IPS-18c (cell line): ENCODE results near the gene IFI6.
"Not testable (repeated sequence)": the region's sequence is repeated elsewhere in the genome, so short reads cannot be mapped to it uniquely, and the experiment has no call there.

ENCODE experiments used
- H3K4me3 ChIP-seq: 2 replicates; pipeline ENCODE4 v1.7.0; 2013; ENCODE audit warnings: low read depth, mild to moderate bottlenecking, low read length, moderate library complexity; ENCODE audit not compliant: insufficient read depth
- H3K9me3 ChIP-seq: one replicate; pipeline ENCODE4 v1.6.1; 2013; ENCODE audit warnings: mild to moderate bottlenecking, low read length, moderate library complexity; ENCODE audit not compliant: control insufficient read depth, insufficient read depth

The IFI6 gene

DNA sequence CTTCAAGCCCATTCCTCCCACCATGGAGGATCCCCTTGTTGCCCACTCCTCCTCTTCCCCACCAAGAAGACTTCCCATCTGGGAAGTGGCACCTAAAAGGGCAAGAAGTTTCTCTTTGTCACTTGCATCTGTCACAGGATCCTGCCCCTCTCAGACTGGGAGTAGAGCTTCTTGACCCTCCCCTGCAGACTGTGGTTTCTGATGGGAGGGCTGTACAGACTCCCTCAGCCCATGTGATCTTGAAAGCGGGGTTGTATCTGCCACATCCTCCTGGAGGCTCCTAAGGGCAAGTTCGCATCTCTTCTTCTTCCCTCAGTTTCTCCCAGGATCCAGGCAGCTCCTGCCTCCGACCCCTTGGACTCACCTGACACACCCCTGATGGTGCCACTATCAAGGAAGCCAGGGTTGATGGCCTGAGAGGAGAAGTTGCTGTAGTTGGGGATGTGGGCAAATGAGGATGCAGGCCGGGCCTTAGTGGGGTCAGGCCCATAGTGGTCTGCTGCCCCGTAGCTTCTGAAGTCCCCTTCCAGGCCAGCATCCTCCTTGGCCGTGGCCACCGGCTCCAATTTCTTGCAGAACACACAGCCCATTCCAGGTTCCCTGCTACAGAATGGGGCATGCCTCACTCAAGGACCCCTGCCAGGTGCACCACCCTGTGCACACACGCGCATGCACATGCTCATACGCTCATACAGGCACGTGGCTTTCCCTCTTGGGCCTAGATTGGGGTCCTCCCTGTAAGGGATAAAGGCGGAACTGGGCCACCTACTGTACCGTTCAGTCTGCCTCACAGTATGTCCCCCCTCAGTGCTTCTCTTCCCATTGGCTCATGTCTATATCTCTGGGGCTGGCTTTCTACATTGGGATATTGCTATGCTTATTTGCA, 48.4 kb downstream of the IFI6 start:
- H3K9me3 ChIP-seq, result no peaks in the 10 kb centered on the region
- H3K4me3 ChIP-seq, result no peak overlapping the region

DNA sequence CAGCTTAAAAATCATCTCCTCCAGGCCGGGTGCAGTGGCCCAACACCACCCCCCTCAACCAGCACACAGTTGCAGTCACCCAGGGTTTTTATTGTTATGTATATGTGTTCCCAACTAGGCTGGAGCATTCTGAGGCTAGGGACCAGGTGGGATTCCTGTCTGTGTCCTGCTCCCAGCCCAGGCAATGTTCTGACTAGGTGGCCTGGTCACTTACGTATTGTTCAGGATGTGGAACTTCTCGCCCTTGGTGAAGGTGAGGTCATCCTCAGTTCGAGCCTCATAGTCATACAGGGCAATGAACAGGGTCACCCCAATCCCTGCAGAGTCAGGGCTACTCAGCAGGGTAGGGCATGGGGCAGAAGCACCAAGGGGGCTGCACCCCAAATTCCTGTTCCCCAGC, 49.2 kb downstream of the IFI6 start:
- Histone ChIP-seq H3K9me3 (no peaks in the 10 kb centered on the region), H3K4me3 (no peak overlapping the region)

DNA sequence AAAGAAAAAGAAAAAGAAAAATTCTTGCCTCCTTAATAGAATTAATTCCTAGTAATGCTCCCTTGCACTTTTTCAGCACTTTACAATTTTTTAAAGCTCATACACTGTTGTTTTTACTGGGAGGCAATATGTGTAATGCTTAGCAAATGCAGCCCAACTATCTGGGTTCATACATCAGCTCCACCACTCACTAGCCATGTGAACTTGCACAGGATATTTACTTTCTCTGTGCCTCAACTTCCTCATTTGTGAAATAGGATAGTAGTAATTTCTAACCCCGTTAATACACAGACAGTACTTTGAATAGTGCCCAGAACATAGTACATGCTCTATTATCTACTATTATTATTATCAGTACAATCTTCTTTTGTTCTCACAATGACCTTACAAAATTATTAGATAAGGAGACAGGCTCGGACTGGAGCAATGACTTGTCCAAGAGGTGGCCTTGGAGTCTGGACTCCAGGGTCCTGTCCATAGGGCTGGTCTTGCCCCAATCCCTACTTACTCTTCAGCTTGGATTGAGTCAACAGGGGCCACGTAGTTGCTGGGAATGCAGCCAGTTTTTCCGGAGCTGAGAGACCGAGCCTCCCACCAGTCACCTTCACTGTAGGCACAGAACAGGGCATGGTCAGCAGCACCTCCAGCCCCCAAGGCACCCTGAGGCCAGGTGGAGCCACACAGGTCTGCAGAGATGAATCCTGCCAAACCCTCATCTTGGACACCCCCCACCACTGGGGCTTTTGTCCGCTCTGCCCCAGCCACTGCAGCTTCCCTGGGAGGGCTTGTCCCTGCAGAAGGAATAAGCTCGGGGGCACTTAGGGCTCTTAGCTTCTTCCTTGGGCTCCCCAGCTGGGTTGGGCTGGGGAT, 50.7 kb downstream of the IFI6 start:
- H3K4me3 ChIP-seq, result no peak overlapping the region
- no peaks in the 10 kb centered on the region for H3K9me3 ChIP-seq

DNA sequence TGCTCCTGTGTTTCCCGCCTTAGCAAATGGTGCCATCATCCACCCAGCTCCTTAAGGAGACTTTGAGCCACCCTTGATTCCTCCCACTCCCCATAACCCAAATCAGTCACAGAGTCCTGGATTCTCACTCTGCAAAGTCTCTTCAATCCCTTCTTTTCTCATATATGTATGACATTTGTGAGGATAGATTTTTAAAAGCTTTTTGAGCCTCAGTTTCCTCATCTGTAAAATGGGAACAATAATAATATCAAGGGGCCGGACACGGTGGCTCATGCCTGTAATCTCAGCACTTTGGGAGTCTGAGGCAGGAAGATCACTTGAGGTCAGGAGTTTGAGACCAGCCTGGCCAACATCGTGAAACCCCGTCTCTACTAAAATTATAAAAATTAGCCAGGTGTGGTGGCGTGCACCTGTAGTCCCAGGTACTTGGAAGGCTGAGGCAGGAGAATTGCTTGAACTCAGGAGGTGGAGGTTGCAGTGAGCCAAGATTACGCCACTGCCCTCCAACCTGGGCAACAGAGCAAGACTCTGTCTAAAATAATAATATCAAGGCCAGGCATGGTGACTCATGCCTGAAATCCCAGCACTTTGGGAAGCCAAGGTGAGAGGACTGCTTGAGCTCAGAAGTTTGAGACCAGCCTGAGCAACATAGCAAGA, 52.1 kb downstream of the IFI6 start:
- not testable (repeated sequence) for H3K9me3 ChIP-seq, H3K4me3 ChIP-seq

DNA sequence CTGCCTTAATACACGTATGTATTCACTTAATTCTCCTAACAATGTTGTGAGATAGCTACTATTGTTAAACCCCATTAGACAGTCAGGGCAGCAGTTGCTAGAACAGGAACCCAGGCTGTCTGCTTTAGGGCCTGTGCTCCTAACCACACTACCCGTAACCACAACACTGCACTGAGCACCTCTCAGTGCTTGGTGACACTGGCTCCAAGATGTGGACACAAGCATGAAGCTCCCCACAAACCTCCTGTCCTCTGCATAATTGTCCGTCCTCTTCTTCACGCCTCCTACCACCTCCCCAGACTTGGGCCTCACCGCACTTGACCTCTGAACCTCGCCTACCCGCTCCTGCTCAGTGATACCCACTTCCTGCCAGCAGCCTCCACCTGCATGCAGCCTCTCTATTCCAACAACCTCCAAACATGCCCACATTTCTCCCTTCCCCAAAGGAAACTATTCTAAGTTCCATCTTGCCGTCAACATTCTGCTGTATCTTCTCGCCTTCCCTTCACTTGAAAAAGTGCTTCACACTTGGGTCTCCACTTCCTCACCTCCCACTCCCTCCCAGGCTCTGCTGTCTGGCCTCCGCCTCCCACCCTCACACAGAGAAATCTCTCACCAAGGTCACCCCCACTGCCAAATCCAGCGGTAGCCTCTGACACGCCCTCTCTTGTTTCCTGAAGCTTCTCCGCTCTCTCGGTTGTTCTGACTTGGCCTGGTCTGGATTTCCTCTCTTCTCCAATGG, 53.5 kb downstream of the IFI6 start:
- H3K9me3 ChIP-seq, result no peaks in the 10 kb centered on the region
- no peak overlapping the region for H3K4me3 ChIP-seq

DNA sequence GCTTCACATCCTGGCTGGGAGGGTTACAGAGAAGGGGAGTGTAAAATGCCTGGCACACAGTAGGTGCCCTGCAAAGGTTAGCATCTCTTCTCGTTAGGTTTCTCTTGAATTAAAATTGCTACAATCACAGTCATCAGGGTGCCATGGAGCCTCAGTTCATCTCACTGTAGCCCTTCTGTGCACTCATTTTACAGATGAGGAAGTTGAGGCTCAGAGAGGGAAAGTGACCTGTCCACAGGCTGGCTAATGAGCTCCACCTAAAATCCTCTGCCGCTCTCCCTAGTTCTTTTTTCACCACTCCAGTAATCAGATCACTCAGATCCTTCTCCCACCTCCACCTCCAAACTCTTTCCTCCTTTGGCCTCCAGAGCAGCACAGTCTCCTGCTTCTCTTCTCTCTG, 54.6 kb downstream of the IFI6 start:
- no peaks in the 10 kb centered on the region for H3K9me3 ChIP-seq

DNA sequence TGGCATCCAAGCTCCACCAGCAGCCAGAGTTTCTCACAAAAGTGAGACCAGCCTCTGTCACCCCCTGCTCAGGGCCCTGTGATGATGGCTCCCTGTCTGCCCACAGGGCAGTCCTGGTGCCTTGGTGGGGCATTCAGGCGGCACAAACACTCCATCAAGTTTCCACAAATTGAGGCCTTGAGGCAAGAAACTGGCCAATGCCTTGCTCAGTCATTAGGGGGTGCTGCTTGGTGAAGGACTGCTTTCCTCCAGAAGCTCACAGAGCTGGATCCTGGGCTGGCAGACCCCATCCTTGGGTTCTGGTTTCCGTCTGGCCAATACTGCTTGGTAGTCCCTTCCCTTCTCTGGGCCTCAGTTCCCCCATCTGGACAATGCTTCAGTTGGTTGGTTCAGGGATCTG, 55.6 kb downstream of the IFI6 start:
- Histone ChIP-seq H3K9me3 (no peaks in the 10 kb centered on the region), H3K4me3 (no peak overlapping the region)

More for the DNA sequence above, 54.6 kb downstream of the IFI6 start:
- no peak overlapping the region for H3K4me3 ChIP-seq
